SK-N-SH treated with all-trans-retinoic acid at 6 μM for 48 hours (cell line): ENCODE data around the gene TTC33.

Source experiments
- ATAC-seq: fragments of 200-7000 bp; cut with Tn5 transposase; 3 replicates; pipeline ENCODE4 v1.9.1; 2020; ENCODE audit warnings: mild to moderate bottlenecking, moderate library complexity
- ARNTL ChIP-seq: fragments of 450-650 bp; formaldehyde crosslinking; IDR thresholded peaks from 2 replicates; pipeline ENCODE4 v1.5.0; 2020; ENCODE audit warnings: low read depth, mild to moderate bottlenecking, moderate library complexity, borderline replicate concordance
- BACH2 ChIP-seq: fragments of 250-450 bp; sonication (Bioruptor Pico); IDR thresholded peaks from 2 replicates; pipeline ENCODE4 v1.9.0; 2021; ENCODE audit warnings: mild to moderate bottlenecking, borderline replicate concordance
- CSDC2 ChIP-seq: fragments of 250-450 bp; sonication (Bioruptor Pico); IDR thresholded peaks from 2 replicates; pipeline ENCODE4 v1.5.0; 2020; ENCODE audit warnings: mild to moderate bottlenecking, moderate library complexity
- ESRRG ChIP-seq: fragments of 250-450 bp; sonication (Bioruptor Pico); IDR thresholded peaks from 2 replicates; pipeline ENCODE4 v1.6.1; 2021; ENCODE audit warnings: mild to moderate bottlenecking
- GLIS3 ChIP-seq: fragments of 250-450 bp; sonication (Bioruptor Pico); IDR thresholded peaks from 2 replicates; pipeline ENCODE4 v1.5.0; 2020; ENCODE audit warnings: mild to moderate bottlenecking, moderate library complexity
- ISL1 ChIP-seq: fragments of 250-450 bp; sonication (Bioruptor Pico); IDR thresholded peaks from 2 replicates; pipeline ENCODE4 v2.1.2; 2022; ENCODE audit warnings: mild to moderate bottlenecking, moderate library complexity
- OSR1 ChIP-seq: fragments of 250-450 bp; sonication (Bioruptor Pico); IDR thresholded peaks from 2 replicates; pipeline ENCODE4 v1.8.0; 2022; ENCODE audit warnings: moderate library complexity, mild to moderate bottlenecking, inconsistent platforms
- PPARA ChIP-seq: fragments of 250-450 bp; sonication (Bioruptor Pico); IDR thresholded peaks from 2 replicates; pipeline ENCODE4 v1.5.0; 2020; ENCODE audit warnings: mild to moderate bottlenecking, borderline replicate concordance
- RARB ChIP-seq: fragments of 250-450 bp; sonication (Bioruptor Pico); IDR thresholded peaks from 2 replicates; pipeline ENCODE4 v1.8.0; 2021; ENCODE audit warnings: mild to moderate bottlenecking, moderate library complexity
- SNAI2 ChIP-seq: fragments of 250-450 bp; sonication (Bioruptor Pico); IDR thresholded peaks from 2 replicates; pipeline ENCODE4 v1.5.0; 2020; ENCODE audit warnings: mild to moderate bottlenecking, moderate library complexity
- TCF4 ChIP-seq: fragments of 250-450 bp; sonication (Bioruptor Pico); IDR thresholded peaks from 2 replicates; pipeline ENCODE4 v1.8.0; 2021; ENCODE audit warnings: mild to moderate bottlenecking, moderate library complexity, borderline replicate concordance
- TOX ChIP-seq: fragments of 250-450 bp; sonication (Bioruptor Pico); IDR thresholded peaks from 2 replicates; pipeline ENCODE4 v1.8.0; 2021; ENCODE audit warnings: mild to moderate bottlenecking, moderate library complexity, borderline replicate concordance
- ZFP3 ChIP-seq: fragments of 250-450 bp; sonication (Bioruptor Pico); IDR thresholded peaks from 2 replicates; pipeline ENCODE4 v1.5.0; 2020; ENCODE audit warnings: mild to moderate bottlenecking, moderate library complexity
- ZFP30 ChIP-seq: fragments of 450-650 bp; formaldehyde crosslinking; IDR thresholded peaks from 2 replicates; pipeline ENCODE4 v1.5.0; 2022; ENCODE audit warnings: mild to moderate bottlenecking, moderate library complexity
- ZNF565 ChIP-seq: fragments of 450-650 bp; formaldehyde crosslinking; conservative IDR thresholded peaks from 2 replicates; pipeline ENCODE4 v1.5.0; 2020; ENCODE audit warnings: low read depth, mild to moderate bottlenecking, moderate library complexity
- ZNF70 ChIP-seq: fragments of 450-650 bp; formaldehyde crosslinking; IDR thresholded peaks from 2 replicates; pipeline ENCODE4 v1.5.0; 2020; ENCODE audit warnings: mild to moderate bottlenecking, moderate library complexity
- ZNF8 ChIP-seq: fragments of 450-650 bp; formaldehyde crosslinking; IDR thresholded peaks from 2 replicates; pipeline ENCODE4 v1.5.0; 2020; ENCODE audit warnings: mild to moderate bottlenecking, moderate library complexity
- TF ChIP-seq, protein P1 (sequence below): fragments of 250-450 bp; sonication (Bioruptor Pico); IDR thresholded peaks from 2 replicates; pipeline ENCODE4 v1.8.0; 2020; ENCODE audit warnings: mild to moderate bottlenecking, moderate library complexity, borderline replicate concordance
- TF ChIP-seq, protein P2 (sequence below): fragments of 250-450 bp; sonication (Bioruptor Pico); IDR thresholded peaks from 2 replicates; pipeline ENCODE4 v1.5.1; 2021; ENCODE audit warnings: mild to moderate bottlenecking, moderate library complexity
- TF ChIP-seq, protein P3 (sequence below): fragments of 250-450 bp; sonication (Bioruptor Pico); IDR thresholded peaks from 2 replicates; pipeline ENCODE4 v1.5.1; 2020; ENCODE audit warnings: low read depth, mild to moderate bottlenecking, moderate library complexity
- TF ChIP-seq, protein P4 (sequence below): fragments of 250-450 bp; sonication (Bioruptor Pico); IDR thresholded peaks from 2 replicates; pipeline ENCODE4 v1.5.0; 2020; ENCODE audit warnings: mild to moderate bottlenecking, moderate library complexity

TTC33 gene

DNA sequence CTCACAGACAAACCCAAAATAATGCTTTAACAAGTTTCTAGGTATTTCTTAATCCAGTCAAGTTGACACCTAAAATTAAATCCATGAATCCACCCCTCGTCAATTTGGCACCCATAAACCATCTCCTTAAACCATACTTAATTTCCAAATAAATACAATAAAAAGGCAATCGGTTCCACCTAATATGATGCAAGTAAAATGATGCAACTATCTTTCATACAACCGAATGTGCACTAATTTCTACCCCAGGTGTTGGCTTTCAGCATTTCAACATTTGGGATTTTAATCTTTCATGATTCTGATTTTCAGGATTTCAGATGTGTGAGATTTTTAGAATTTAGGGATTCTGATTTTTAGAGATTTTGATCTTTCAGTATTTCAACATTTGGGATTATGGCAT is 25.1 kb upstream of the TTC33 start:
- no peak for ATAC-seq
- TF ChIP-seq, protein P1, sequence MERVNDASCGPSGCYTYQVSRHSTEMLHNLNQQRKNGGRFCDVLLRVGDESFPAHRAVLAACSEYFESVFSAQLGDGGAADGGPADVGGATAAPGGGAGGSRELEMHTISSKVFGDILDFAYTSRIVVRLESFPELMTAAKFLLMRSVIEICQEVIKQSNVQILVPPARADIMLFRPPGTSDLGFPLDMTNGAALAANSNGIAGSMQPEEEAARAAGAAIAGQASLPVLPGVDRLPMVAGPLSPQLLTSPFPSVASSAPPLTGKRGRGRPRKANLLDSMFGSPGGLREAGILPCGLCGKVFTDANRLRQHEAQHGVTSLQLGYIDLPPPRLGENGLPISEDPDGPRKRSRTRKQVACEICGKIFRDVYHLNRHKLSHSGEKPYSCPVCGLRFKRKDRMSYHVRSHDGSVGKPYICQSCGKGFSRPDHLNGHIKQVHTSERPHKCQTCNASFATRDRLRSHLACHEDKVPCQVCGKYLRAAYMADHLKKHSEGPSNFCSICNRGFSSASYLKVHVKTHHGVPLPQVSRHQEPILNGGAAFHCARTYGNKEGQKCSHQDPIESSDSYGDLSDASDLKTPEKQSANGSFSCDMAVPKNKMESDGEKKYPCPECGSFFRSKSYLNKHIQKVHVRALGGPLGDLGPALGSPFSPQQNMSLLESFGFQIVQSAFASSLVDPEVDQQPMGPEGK (CRISPR knock-in tag): no peak
- TF ChIP-seq ZNF8 (CRISPR knock-in tag) (no peak), ZFP3 (CRISPR knock-in tag) (no peak), ZNF70 (CRISPR knock-in tag) (no peak), BACH2 (no peak), ISL1 (CRISPR knock-in tag) (no peak)
- TF ChIP-seq, protein P2, sequence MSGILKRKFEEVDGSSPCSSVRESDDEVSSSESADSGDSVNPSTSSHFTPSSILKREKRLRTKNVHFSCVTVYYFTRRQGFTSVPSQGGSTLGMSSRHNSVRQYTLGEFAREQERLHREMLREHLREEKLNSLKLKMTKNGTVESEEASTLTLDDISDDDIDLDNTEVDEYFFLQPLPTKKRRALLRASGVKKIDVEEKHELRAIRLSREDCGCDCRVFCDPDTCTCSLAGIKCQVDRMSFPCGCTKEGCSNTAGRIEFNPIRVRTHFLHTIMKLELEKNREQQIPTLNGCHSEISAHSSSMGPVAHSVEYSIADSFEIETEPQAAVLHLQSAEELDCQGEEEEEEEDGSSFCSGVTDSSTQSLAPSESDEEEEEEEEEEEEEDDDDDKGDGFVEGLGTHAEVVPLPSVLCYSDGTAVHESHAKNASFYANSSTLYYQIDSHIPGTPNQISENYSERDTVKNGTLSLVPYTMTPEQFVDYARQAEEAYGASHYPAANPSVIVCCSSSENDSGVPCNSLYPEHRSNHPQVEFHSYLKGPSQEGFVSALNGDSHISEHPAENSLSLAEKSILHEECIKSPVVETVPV (CRISPR knock-in tag): no peak

DNA sequence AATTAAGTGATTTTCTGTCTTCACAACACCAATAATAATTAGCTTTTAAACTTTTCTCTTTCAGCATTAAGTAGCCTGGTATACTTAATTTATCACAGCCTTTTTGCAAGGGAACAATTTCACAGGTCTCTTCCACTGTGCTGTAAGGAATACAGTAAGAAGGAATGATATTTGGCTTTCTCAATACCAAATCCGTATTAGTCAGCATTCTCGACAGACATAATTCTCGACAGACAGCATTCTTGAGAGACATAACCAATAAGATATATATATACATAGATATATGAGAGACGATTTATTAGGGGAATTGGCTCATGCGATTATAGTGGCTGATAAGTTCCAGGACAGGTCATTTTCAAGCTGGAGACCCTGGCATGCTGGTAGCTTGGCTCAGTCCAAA is 24.4 kb upstream of the TTC33 start:
- no peak for ATAC-seq
- TF ChIP-seq, protein P2 (CRISPR knock-in tag): no peak
- TF ChIP-seq ZNF8 (CRISPR knock-in tag): no peak
- TF ChIP-seq, protein P1 (CRISPR knock-in tag): no peak
- TF ChIP-seq ZNF70 (CRISPR knock-in tag): no peak
- TF ChIP-seq ZFP30 (CRISPR knock-in tag): no peak
- TF ChIP-seq OSR1 (CRISPR knock-in tag): no peak
- TF ChIP-seq BACH2: no peak
- no peak for TF ChIP-seq ZFP3 (CRISPR knock-in tag)
- TF ChIP-seq ZNF565 (CRISPR knock-in tag): no peak
- no peak for TF ChIP-seq ARNTL (CRISPR knock-in tag)
- TF ChIP-seq TCF4 (CRISPR knock-in tag): no peak
- no peak for TF ChIP-seq RARB (CRISPR knock-in tag)
- TF ChIP-seq, protein P3, sequence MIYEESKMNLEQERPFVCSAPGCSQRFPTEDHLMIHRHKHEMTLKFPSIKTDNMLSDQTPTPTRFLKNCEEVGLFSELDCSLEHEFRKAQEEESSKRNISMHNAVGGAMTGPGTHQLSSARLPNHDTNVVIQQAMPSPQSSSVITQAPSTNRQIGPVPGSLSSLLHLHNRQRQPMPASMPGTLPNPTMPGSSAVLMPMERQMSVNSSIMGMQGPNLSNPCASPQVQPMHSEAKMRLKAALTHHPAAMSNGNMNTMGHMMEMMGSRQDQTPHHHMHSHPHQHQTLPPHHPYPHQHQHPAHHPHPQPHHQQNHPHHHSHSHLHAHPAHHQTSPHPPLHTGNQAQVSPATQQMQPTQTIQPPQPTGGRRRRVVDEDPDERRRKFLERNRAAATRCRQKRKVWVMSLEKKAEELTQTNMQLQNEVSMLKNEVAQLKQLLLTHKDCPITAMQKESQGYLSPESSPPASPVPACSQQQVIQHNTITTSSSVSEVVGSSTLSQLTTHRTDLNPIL (CRISPR knock-in tag): no peak
- TF ChIP-seq, protein P4, sequence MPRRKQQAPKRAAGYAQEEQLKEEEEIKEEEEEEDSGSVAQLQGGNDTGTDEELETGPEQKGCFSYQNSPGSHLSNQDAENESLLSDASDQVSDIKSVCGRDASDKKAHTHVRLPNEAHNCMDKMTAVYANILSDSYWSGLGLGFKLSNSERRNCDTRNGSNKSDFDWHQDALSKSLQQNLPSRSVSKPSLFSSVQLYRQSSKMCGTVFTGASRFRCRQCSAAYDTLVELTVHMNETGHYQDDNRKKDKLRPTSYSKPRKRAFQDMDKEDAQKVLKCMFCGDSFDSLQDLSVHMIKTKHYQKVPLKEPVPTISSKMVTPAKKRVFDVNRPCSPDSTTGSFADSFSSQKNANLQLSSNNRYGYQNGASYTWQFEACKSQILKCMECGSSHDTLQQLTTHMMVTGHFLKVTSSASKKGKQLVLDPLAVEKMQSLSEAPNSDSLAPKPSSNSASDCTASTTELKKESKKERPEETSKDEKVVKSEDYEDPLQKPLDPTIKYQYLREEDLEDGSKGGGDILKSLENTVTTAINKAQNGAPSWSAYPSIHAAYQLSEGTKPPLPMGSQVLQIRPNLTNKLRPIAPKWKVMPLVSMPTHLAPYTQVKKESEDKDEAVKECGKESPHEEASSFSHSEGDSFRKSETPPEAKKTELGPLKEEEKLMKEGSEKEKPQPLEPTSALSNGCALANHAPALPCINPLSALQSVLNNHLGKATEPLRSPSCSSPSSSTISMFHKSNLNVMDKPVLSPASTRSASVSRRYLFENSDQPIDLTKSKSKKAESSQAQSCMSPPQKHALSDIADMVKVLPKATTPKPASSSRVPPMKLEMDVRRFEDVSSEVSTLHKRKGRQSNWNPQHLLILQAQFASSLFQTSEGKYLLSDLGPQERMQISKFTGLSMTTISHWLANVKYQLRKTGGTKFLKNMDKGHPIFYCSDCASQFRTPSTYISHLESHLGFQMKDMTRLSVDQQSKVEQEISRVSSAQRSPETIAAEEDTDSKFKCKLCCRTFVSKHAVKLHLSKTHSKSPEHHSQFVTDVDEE (CRISPR knock-in tag): no peak
- TF ChIP-seq ISL1 (CRISPR knock-in tag): no peak
- no peak for TF ChIP-seq GLIS3 (CRISPR knock-in tag)
- TF ChIP-seq SNAI2 (CRISPR knock-in tag): no peak

DNA sequence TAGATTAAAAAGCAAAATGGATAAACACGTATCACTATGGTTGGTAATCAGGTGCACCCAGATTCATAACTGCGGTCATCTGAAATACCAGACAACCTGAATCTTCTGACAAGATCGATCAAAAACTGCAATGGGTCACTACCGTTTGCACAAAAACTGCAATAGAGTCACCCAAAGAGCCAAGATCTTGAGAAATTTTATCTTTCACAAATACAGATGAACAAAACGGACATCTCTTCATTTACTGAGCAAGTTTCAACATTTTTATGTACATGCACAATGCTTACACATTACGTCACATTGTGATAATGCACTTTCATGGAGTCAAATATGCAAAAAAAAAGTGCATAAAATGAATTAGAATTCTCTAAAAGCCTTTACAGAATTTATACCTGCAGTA is 23.8 kb upstream of the TTC33 start:
- no peak for TF ChIP-seq ESRRG
- no peak for TF ChIP-seq ZNF565 (CRISPR knock-in tag)
- TF ChIP-seq, protein P3 (CRISPR knock-in tag): no peak
- no peak for TF ChIP-seq TOX (CRISPR knock-in tag)
- TF ChIP-seq RARB (CRISPR knock-in tag): no peak
- TF ChIP-seq ZFP30 (CRISPR knock-in tag): no peak
- TF ChIP-seq, protein P1 (CRISPR knock-in tag): no peak
- TF ChIP-seq OSR1 (CRISPR knock-in tag): no peak
- TF ChIP-seq CSDC2: no peak
- TF ChIP-seq PPARA (CRISPR knock-in tag): no peak
- TF ChIP-seq, protein P2 (CRISPR knock-in tag): no peak
- ATAC-seq: no peak
